Mammary epithelial cell (primary cell): ENCODE measurements around the gene HIVEP3.

ENCODE experiments used
- EZH2 ChIP-seq: IDR thresholded peaks from 2 replicates; pipeline ENCODE4 v1.6.1; 2012; ENCODE audit warnings: low read length, inconsistent platforms, borderline replicate concordance
- TF ChIP-seq, protein P1 (sequence below), 2 donors: IDR thresholded peaks in 1 of 2; conservative IDR thresholded peaks in 1 of 2; 2 replicates each; pipeline ENCODE4 v1.5.1; 2011 to 2012; ENCODE audit warnings: inconsistent platforms in 2 of 2, low read length in 2 of 2, mild to moderate bottlenecking in 2 of 2, control low read depth in 1 of 2, low read depth in 1 of 2; ENCODE audit not compliant: insufficient read depth in 1 of 2; ENCODE audit errors: extremely low read depth in 1 of 2

DNA sequence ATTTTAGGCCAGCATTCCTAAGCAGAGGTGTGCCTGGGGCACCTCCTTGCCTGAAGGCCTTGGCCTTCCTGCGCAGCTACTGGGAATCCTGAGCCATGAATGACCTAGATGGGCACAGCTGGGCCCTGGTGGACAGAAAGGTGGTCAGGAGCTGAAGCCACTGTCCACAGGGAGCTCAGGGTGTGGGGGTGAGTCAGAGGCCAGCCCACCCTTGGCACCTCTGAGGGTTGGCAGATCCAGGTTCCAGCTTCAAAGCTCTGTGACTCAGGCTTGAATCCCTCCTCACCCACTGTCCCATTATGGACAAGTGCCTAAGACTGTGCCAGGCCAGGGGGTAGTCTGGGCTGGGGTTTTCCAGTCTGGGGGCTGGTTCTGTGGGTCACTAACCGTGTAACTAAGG, 427.8 kb downstream of the HIVEP3 start:
- TF ChIP-seq, protein P1, sequence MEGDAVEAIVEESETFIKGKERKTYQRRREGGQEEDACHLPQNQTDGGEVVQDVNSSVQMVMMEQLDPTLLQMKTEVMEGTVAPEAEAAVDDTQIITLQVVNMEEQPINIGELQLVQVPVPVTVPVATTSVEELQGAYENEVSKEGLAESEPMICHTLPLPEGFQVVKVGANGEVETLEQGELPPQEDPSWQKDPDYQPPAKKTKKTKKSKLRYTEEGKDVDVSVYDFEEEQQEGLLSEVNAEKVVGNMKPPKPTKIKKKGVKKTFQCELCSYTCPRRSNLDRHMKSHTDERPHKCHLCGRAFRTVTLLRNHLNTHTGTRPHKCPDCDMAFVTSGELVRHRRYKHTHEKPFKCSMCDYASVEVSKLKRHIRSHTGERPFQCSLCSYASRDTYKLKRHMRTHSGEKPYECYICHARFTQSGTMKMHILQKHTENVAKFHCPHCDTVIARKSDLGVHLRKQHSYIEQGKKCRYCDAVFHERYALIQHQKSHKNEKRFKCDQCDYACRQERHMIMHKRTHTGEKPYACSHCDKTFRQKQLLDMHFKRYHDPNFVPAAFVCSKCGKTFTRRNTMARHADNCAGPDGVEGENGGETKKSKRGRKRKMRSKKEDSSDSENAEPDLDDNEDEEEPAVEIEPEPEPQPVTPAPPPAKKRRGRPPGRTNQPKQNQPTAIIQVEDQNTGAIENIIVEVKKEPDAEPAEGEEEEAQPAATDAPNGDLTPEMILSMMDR (conservative IDR thresholded peaks at IDR 0.05 in 1 of 2, IDR thresholded peaks at IDR 0.05 in 1 of 2; ENCODE audit: extremely low read depth in 1 of 2, insufficient read depth in 1 of 2, low read depth in 1 of 2, low read length in 2 of 2): no peak
- TF ChIP-seq EZH2: no peak
